IMR-90 (cell line): ENCODE results near the gene SUN1.

ENCODE experiments used
- CEBPB ChIP-seq: IDR thresholded peaks from 2 replicates; pipeline ENCODE4 v1.6.1; 2012; ENCODE audit warnings: low read depth, low read length, improper control_type of control experiment
- MAZ ChIP-seq: IDR thresholded peaks from 2 replicates; pipeline ENCODE4 v1.6.1; 2012; ENCODE audit warnings: low read depth, mild to moderate bottlenecking, low read length, improper control_type of control experiment, moderate library complexity, borderline replicate concordance
- MXI1 ChIP-seq: IDR thresholded peaks from 2 replicates; pipeline ENCODE4 v1.6.1; 2012; ENCODE audit warnings: low read depth, mild to moderate bottlenecking, low read length, moderate library complexity, borderline replicate concordance
- POLR2A ChIP-seq: IDR thresholded peaks from 2 replicates; pipeline ENCODE4 v1.6.1; 2012; ENCODE audit warnings: mild to moderate bottlenecking, low read depth, low read length
- RAD21 ChIP-seq: IDR thresholded peaks from 2 replicates; pipeline ENCODE4 v1.6.1; 2012; ENCODE audit warnings: low read length, improper control_type of control experiment
- RCOR1 ChIP-seq: IDR thresholded peaks from 2 replicates; pipeline ENCODE4 v1.6.1; 2012; ENCODE audit warnings: mild to moderate bottlenecking, low read length, improper control_type of control experiment; ENCODE audit not compliant: insufficient replicate concordance
- RFX5 ChIP-seq: IDR thresholded peaks from 2 replicates; pipeline ENCODE4 v1.8.0; 2012; ENCODE audit warnings: low read depth, mild to moderate bottlenecking, low read length, moderate library complexity
- TF ChIP-seq, protein P1 (sequence below): conservative IDR thresholded peaks from 2 replicates; pipeline ENCODE4 v1.5.1; 2012; ENCODE audit warnings: mild to moderate bottlenecking, low read depth, low read length, improper control_type of control experiment
- TF ChIP-seq, protein P2 (sequence below): fragments of 150-350 bp; IDR thresholded peaks from 2 replicates; pipeline ENCODE4 v1.6.1; 2017; ENCODE audit warnings: mild to moderate bottlenecking, antibody characterized with exemption, low read length, low read depth

GRCh38 chr7:876077-876971 lies 44.0 kb downstream of the SUN1 start, which contains the start of gene GET4:
- TF ChIP-seq RAD21: no peak
- TF ChIP-seq, protein P1, sequence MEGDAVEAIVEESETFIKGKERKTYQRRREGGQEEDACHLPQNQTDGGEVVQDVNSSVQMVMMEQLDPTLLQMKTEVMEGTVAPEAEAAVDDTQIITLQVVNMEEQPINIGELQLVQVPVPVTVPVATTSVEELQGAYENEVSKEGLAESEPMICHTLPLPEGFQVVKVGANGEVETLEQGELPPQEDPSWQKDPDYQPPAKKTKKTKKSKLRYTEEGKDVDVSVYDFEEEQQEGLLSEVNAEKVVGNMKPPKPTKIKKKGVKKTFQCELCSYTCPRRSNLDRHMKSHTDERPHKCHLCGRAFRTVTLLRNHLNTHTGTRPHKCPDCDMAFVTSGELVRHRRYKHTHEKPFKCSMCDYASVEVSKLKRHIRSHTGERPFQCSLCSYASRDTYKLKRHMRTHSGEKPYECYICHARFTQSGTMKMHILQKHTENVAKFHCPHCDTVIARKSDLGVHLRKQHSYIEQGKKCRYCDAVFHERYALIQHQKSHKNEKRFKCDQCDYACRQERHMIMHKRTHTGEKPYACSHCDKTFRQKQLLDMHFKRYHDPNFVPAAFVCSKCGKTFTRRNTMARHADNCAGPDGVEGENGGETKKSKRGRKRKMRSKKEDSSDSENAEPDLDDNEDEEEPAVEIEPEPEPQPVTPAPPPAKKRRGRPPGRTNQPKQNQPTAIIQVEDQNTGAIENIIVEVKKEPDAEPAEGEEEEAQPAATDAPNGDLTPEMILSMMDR: 0 out of 2 replicates have a peak, but pooled peaks have one; percentile 3
- peak; percentile 77 for TF ChIP-seq POLR2A
- no peak for TF ChIP-seq RFX5
- TF ChIP-seq MAZ: peak; percentile 81; the same call in 1 of the 2 replicates
- peak; percentile 23; the same call in 1 of the 2 replicates for TF ChIP-seq CEBPB
- peak; percentile 95 for TF ChIP-seq RCOR1
- TF ChIP-seq, protein P2, sequence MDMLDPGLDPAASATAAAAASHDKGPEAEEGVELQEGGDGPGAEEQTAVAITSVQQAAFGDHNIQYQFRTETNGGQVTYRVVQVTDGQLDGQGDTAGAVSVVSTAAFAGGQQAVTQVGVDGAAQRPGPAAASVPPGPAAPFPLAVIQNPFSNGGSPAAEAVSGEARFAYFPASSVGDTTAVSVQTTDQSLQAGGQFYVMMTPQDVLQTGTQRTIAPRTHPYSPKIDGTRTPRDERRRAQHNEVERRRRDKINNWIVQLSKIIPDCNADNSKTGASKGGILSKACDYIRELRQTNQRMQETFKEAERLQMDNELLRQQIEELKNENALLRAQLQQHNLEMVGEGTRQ: peak; percentile 98
- peak; percentile 95 for TF ChIP-seq MXI1
